Neural cell (in vitro differentiated cells): Measurements from ENCODE around the gene NFYB. TPM values are rescaled to one million over a fixed set of nuclear protein-coding genes. Genes with fewer than 3 reads are reported as not detected.
A peak's percentile ranks its signal among the peaks of the same experiment; 100 is the strongest.

ENCODE experiments used
- H2AFZ ChIP-seq: fragments of 200-600, 300-800 bp; sonication (generic), shearing (Covaris generic); 2 replicates; pipeline ENCODE4 v1.6.0; 2014; ENCODE audit warnings: low read depth, mild to moderate bottlenecking, antibody characterized with exemption, low read length, moderate library complexity
- H3F3A ChIP-seq: fragments of 200-600 bp; shearing (Covaris generic); 2 replicates; pipeline ENCODE4 v1.6.1; 2016; ENCODE audit warnings: mild to moderate bottlenecking, moderate library complexity, mixed read lengths, antibody characterized with exemption, low read length; ENCODE audit not compliant: insufficient read depth, poor library complexity, severe bottlenecking
- H3K27ac ChIP-seq: fragments of 200-600, 300-800 bp; sonication (generic), shearing (Covaris generic); 2 replicates; pipeline ENCODE4 v1.5.1; 2014; ENCODE audit warnings: mild to moderate bottlenecking, low read length, moderate library complexity
- H3K27me3 ChIP-seq: fragments of 300-800, 200-600 bp; sonication (generic), shearing (Covaris generic); 2 replicates; pipeline ENCODE4 v1.6.0; 2014; ENCODE audit warnings: mild to moderate bottlenecking, low read depth, low read length, moderate library complexity; ENCODE audit not compliant: insufficient read depth
- H3K36me3 ChIP-seq: fragments of 300-800, 200-600 bp; sonication (generic), shearing (Covaris generic); 2 replicates; pipeline ENCODE4 v1.5.1; 2014; ENCODE audit warnings: mild to moderate bottlenecking, antibody characterized with exemption, low read length, moderate library complexity; ENCODE audit not compliant: insufficient read depth
- H3K4me2 ChIP-seq: fragments of 300-800, 200-600 bp; sonication (generic), shearing (Covaris generic); 2 replicates; pipeline ENCODE4 v1.6.0; 2014; ENCODE audit warnings: mild to moderate bottlenecking, low read length
- H3K4me3 ChIP-seq: fragments of 300-800, 200-600 bp; sonication (generic), shearing (Covaris generic); 2 replicates; pipeline ENCODE4 v1.5.1; 2014; ENCODE audit warnings: mild to moderate bottlenecking, low read length, moderate library complexity
- H3K79me2 ChIP-seq: fragments of 200-600 bp; shearing (Covaris generic); replicated peaks from 2 replicates; pipeline ENCODE4 v1.6.0; 2014; ENCODE audit warnings: mild to moderate bottlenecking, low read length, moderate library complexity; ENCODE audit not compliant: insufficient read depth
- H3K9ac ChIP-seq: fragments of 300-800, 200-600 bp; sonication (generic), shearing (Covaris generic); 2 replicates; pipeline ENCODE4 v1.6.1; 2016; ENCODE audit warnings: mild to moderate bottlenecking, low read length, mixed read lengths
- H3K9me2 ChIP-seq: fragments of 200-600 bp; shearing (Covaris generic); 2 replicates; pipeline ENCODE4 v1.6.1; 2016; ENCODE audit warnings: mild to moderate bottlenecking, low read length, mixed read lengths; ENCODE audit not compliant: insufficient read depth
- H3K9me3 ChIP-seq: fragments of 200-600, 300-800 bp; sonication (generic), shearing (Covaris generic); 2 replicates; pipeline ENCODE4 v1.6.1; 2016; ENCODE audit warnings: mild to moderate bottlenecking, mixed run types, low read length, moderate library complexity, mixed read lengths
- H4K20me1 ChIP-seq: fragments of 200-600 bp; shearing (Covaris generic); 2 replicates; pipeline ENCODE4 v1.6.1; 2016; ENCODE audit warnings: mild to moderate bottlenecking, mixed run types; ENCODE audit not compliant: insufficient read depth
- CTCF ChIP-seq: fragments of 450-650 bp; IDR thresholded peaks from 2 replicates; pipeline ENCODE4 v1.5.1; 2014; ENCODE audit warnings: antibody characterized with exemption, mild to moderate bottlenecking, moderate library complexity; ENCODE audit not compliant: poor library complexity, severe bottlenecking
- EP300 ChIP-seq: fragments of 450-650 bp; conservative IDR thresholded peaks from 2 replicates; pipeline ENCODE4 v1.6.1; 2014; ENCODE audit warnings: antibody characterized with exemption, mild to moderate bottlenecking, moderate library complexity; ENCODE audit not compliant: poor library complexity, severe bottlenecking
- EZH2 ChIP-seq: fragments of 200-600, 300-800 bp; shearing (Covaris generic), sonication (generic); IDR thresholded peaks from 2 replicates; pipeline ENCODE4 v1.6.1; 2014; ENCODE audit warnings: antibody characterized with exemption, low read length, borderline replicate concordance, mild to moderate bottlenecking; ENCODE audit not compliant: insufficient read depth, poor library complexity, severe bottlenecking
- MXI1 ChIP-seq: fragments of 450-650 bp; conservative IDR thresholded peaks from 2 replicates; pipeline ENCODE4 v1.6.1; 2014; ENCODE audit warnings: antibody characterized with exemption, mild to moderate bottlenecking; ENCODE audit not compliant: poor library complexity, severe bottlenecking
- POLR2AphosphoS5 ChIP-seq: IDR thresholded peaks from 2 replicates; pipeline ENCODE4 v1.6.1; 2012
- RAD21 ChIP-seq: fragments of 450-650 bp; conservative IDR thresholded peaks from 2 replicates; pipeline ENCODE4 v1.6.1; 2014; ENCODE audit warnings: antibody characterized with exemption, mild to moderate bottlenecking, moderate library complexity
- SMC3 ChIP-seq: fragments of 450-650 bp; conservative IDR thresholded peaks from 2 replicates; pipeline ENCODE4 v1.6.1; 2014; ENCODE audit warnings: antibody characterized with exemption, mild to moderate bottlenecking, moderate library complexity; ENCODE audit not compliant: poor library complexity
- TAF1 ChIP-seq: IDR thresholded peaks from 2 replicates; pipeline ENCODE4 v1.6.1; 2012; ENCODE audit warnings: low read depth
- polyA plus RNA-seq: library from polyadenylated mRNA; depleted of rRNA; stranded (reverse); fragments of >200 nt; gene quantifications from 2 replicates; pipeline ENCODE4 v1.2.3, GENCODE V29; 2014
- TF ChIP-seq, protein P1 (sequence below): IDR thresholded peaks from 2 replicates; pipeline ENCODE4 v1.6.1; 2012; ENCODE audit warnings: borderline replicate concordance

The NFYB gene
- polyA plus RNA-seq, 1 donor from 2014 or later, result 60.8 TPM

DNA sequence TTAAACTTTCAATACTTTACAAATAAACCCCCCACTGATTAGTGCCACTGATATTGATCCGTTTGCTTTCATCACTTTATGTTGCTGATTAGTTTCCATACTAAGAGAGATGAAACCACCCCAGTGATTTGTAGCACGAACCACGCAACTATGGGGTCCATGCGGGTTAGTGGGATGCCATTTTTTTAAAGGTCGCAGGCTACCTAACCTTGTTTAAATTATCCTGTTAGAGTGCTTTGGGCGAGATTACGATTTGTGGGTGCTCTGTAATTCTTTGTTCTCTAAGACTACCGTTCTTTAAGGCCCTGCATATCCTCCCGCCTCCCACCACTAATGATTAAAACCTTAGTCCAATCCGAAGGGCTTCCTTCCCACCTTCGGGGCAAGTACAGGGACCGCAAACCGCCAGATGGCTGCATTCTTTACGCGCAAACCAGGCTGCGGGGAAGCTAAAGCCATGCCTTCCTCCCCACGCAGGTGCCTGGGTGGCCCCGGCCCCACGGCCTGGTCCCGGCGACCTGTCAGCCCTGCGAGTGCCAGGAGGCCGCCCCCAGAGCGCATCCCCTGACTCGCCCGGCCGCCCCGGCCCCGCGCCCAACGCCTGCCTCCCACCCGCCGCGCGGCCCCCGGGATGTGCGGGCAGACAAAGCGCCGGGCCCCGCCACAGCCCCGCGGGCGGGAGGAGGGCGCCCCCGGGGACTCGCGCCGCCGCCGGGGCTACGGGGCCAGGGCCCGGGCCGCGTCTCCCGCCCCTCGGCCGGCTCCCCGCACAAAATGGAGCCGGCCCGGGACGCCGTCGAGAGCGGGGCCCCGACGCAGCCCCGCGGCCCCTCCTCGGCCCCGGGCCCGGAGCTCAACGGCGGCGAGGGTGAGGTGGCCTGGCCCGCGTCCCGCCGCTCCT lies 759 bp downstream of the NFYB start:
- Histone ChIP-seq H3K36me3 (peaks cover 3% of the 10 kb centered on the region), H3K9me3 (no peaks in the 10 kb centered on the region), H3K27me3 (no peaks in the 10 kb centered on the region), H3K27ac (peak overlapping the region; percentile 96), H2AFZ (peak overlapping the region; percentile 73), H4K20me1 (no peaks in the 10 kb centered on the region), H3K4me3 (peak overlapping the region; percentile 83), H3K4me2 (peak overlapping the region; percentile 66), H3F3A (peaks cover 6% of the 10 kb centered on the region), H3K9ac (peak overlapping the region; percentile 93), H3K9me2 (no peaks in the 10 kb centered on the region), H3K79me2 (peaks cover 27% of the 10 kb centered on the region)
- TF ChIP-seq MXI1 (peak; percentile 68), RAD21 (no peak), EZH2 (no peak), EP300 (no peak), TAF1 (peak; percentile 56), POLR2AphosphoS5 (peak; percentile 31), SMC3 (no peak), CTCF (peak; percentile 18)
- TF ChIP-seq, protein P1, sequence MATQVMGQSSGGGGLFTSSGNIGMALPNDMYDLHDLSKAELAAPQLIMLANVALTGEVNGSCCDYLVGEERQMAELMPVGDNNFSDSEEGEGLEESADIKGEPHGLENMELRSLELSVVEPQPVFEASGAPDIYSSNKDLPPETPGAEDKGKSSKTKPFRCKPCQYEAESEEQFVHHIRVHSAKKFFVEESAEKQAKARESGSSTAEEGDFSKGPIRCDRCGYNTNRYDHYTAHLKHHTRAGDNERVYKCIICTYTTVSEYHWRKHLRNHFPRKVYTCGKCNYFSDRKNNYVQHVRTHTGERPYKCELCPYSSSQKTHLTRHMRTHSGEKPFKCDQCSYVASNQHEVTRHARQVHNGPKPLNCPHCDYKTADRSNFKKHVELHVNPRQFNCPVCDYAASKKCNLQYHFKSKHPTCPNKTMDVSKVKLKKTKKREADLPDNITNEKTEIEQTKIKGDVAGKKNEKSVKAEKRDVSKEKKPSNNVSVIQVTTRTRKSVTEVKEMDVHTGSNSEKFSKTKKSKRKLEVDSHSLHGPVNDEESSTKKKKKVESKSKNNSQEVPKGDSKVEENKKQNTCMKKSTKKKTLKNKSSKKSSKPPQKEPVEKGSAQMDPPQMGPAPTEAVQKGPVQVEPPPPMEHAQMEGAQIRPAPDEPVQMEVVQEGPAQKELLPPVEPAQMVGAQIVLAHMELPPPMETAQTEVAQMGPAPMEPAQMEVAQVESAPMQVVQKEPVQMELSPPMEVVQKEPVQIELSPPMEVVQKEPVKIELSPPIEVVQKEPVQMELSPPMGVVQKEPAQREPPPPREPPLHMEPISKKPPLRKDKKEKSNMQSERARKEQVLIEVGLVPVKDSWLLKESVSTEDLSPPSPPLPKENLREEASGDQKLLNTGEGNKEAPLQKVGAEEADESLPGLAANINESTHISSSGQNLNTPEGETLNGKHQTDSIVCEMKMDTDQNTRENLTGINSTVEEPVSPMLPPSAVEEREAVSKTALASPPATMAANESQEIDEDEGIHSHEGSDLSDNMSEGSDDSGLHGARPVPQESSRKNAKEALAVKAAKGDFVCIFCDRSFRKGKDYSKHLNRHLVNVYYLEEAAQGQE, result peak; percentile 62

GRCh38 chr12:104136577-104136976 lies 1.4 kb downstream of the NFYB start:
- Histone ChIP-seq H3K9me3 (no peaks in the 10 kb centered on the region), H2AFZ (no peak overlapping the region), H3K27ac (peak overlapping the region; percentile 96), H3K4me2 (peak overlapping the region; percentile 66), H3K4me3 (peak overlapping the region; percentile 83), H3K9ac (peak overlapping the region; percentile 93), H3K36me3 (peaks cover 3% of the 10 kb centered on the region), H4K20me1 (no peaks in the 10 kb centered on the region), H3K27me3 (no peaks in the 10 kb centered on the region), H3F3A (peaks cover 6% of the 10 kb centered on the region), H3K79me2 (peaks cover 27% of the 10 kb centered on the region), H3K9me2 (no peaks in the 10 kb centered on the region)
- no peak for TF ChIP-seq MXI1
- no peak for TF ChIP-seq CTCF
- no peak for TF ChIP-seq EP300
- TF ChIP-seq TAF1, result no peak
- no peak for TF ChIP-seq RAD21
- TF ChIP-seq POLR2AphosphoS5, result no peak
